IMR-90 (cell line): ENCODE measurements around the gene UQCRC2. TPM values are rescaled to one million over a fixed set of nuclear protein-coding genes. Genes with fewer than 3 reads are reported as not detected.

ENCODE experiments used
- ATAC-seq: fragments of 200-7000 bp; cut with Tn5 transposase; 2 replicates; pipeline ENCODE4 v1.9.1; 2020; ENCODE audit warnings: low read depth, mild to moderate bottlenecking, moderate library complexity
- BruUV-seq: library from RNA; stranded (reverse); fragments of 400-500 nt; replicated peaks from 2 replicates; lab custom pipeline; 2021; lab: Mats Ljungman, UMichigan
- CTCF ChIA-PET: fragments of 300-600 bp; formaldehyde crosslinking; extraction: SDS; loops from one replicate; lab custom pipeline; 2021; ENCODE audit warnings: antibody characterized with exemption; lab: Yijun Ruan, JAX
- POLR2A ChIA-PET: fragments of 300-600 bp; sonication (Branson Sonifier 250); formaldehyde crosslinking; loops from one replicate; lab custom pipeline; 2022; ENCODE audit warnings: antibody characterized with exemption; ENCODE audit not compliant: unreplicated experiment; lab: Charles Lee
- DNase-seq: peaks from one replicate; pipeline ENCODE4 v3.0.0; 2013
- H2AFZ ChIP-seq: replicated peaks from 2 replicates; pipeline ENCODE3; 2013; ENCODE audit warnings: low read length, mild to moderate bottlenecking; ENCODE audit not compliant: poor library complexity
- H2AK5ac ChIP-seq: 2 replicates; pipeline ENCODE4 v1.6.1; 2013; ENCODE audit warnings: low read depth, low read length, inconsistent platforms
- H2AK9ac ChIP-seq: replicated peaks from 2 replicates; pipeline ENCODE3; 2013; ENCODE audit warnings: mild to moderate bottlenecking, low read depth, low read length, moderate library complexity; ENCODE audit not compliant: poor library complexity
- H2BK120ac ChIP-seq: 2 replicates; pipeline ENCODE4 v1.6.1; 2013; ENCODE audit warnings: low read depth, low read length, inconsistent platforms
- H2BK15ac ChIP-seq: 3 replicates; pipeline ENCODE4 v1.6.1; 2013; ENCODE audit warnings: low read depth, low read length, inconsistent platforms
- H2BK20ac ChIP-seq: 2 replicates; pipeline ENCODE4 v1.6.1; 2013; ENCODE audit warnings: low read depth, mild to moderate bottlenecking, inconsistent platforms, low read length, moderate library complexity
- H2BK5ac ChIP-seq: 2 replicates; pipeline ENCODE4 v1.6.1; 2013; ENCODE audit warnings: mild to moderate bottlenecking, low read depth, low read length, inconsistent platforms; ENCODE audit not compliant: poor library complexity, severe bottlenecking
- H3K14ac ChIP-seq: replicated peaks from 2 replicates; pipeline ENCODE4 v1.6.1; 2013; ENCODE audit warnings: low read depth, low read length, inconsistent platforms
- H3K18ac ChIP-seq: 2 replicates; pipeline ENCODE4 v1.6.1; 2013; ENCODE audit warnings: low read depth, low read length, control low read depth
- H3K23ac ChIP-seq: 2 replicates; pipeline ENCODE4 v1.6.1; 2013; ENCODE audit warnings: low read depth, low read length, inconsistent platforms
- H3K27ac ChIP-seq: 2 replicates; pipeline ENCODE4 v1.5.1; 2013; ENCODE audit warnings: mild to moderate bottlenecking, control low read depth, low read length; ENCODE audit not compliant: insufficient read depth
- H3K27me3 ChIP-seq: 2 replicates; pipeline ENCODE4 v1.6.1; 2013; ENCODE audit warnings: low read length; ENCODE audit not compliant: control insufficient read depth, insufficient read depth
- H3K36me3 ChIP-seq: 2 replicates; pipeline ENCODE4 v1.6.1; 2013; ENCODE audit warnings: low read length, mixed read lengths; ENCODE audit not compliant: control insufficient read depth, insufficient read depth
- H3K4ac ChIP-seq: 2 replicates; pipeline ENCODE4 v1.6.1; 2013; ENCODE audit warnings: low read depth, low read length, inconsistent platforms
- H3K4me1 ChIP-seq: 2 replicates; pipeline ENCODE4 v1.6.1; 2013; ENCODE audit warnings: low read length, mixed read lengths; ENCODE audit not compliant: control insufficient read depth, insufficient read depth
- H3K4me2 ChIP-seq: 2 replicates; pipeline ENCODE4 v1.6.1; 2013; ENCODE audit warnings: low read depth, mild to moderate bottlenecking, control low read depth, low read length, moderate library complexity
- H3K4me3 ChIP-seq: 2 replicates; pipeline ENCODE4 v1.5.1; 2013; ENCODE audit warnings: low read depth, mild to moderate bottlenecking, control low read depth, low read length, moderate library complexity; ENCODE audit not compliant: insufficient read depth
- H3K56ac ChIP-seq: 2 replicates; pipeline ENCODE4 v1.6.1; 2013; ENCODE audit warnings: low read length, inconsistent platforms; ENCODE audit not compliant: insufficient read depth; ENCODE audit errors: extremely low read depth
- H3K79me1 ChIP-seq, 2 experiments: 2 replicates each; pipeline ENCODE4 v1.6.1; 2013; ENCODE audit warnings: low read length in 2 of 2, inconsistent platforms in 1 of 2, low read depth in 1 of 2
- H3K9ac ChIP-seq: 2 replicates; pipeline ENCODE4 v1.6.1; 2013; ENCODE audit warnings: low read depth, low read length, control low read depth
- H3K9me1 ChIP-seq: 2 replicates; pipeline ENCODE4 v1.6.1; 2013; ENCODE audit warnings: low read length, inconsistent platforms; ENCODE audit not compliant: insufficient read depth
- H3K9me3 ChIP-seq: 2 replicates; pipeline ENCODE4 v1.6.1; 2013; ENCODE audit warnings: low read length; ENCODE audit not compliant: control insufficient read depth, insufficient read depth
- H4K20me1 ChIP-seq: 2 replicates; pipeline ENCODE4 v1.6.1; 2013; ENCODE audit warnings: low read length, inconsistent platforms; ENCODE audit not compliant: insufficient read depth
- H4K5ac ChIP-seq: 2 replicates; pipeline ENCODE4 v1.6.1; 2013; ENCODE audit warnings: mild to moderate bottlenecking, low read depth, low read length, control low read depth
- H4K8ac ChIP-seq, 2 experiments: 2 replicates each; pipeline ENCODE4 v1.6.1; 2013; ENCODE audit warnings: low read depth in 2 of 2, low read length in 2 of 2, control low read depth in 1 of 2, inconsistent platforms in 1 of 2
- H4K91ac ChIP-seq: 2 replicates; pipeline ENCODE4 v1.6.1; 2013; ENCODE audit warnings: low read depth, low read length, inconsistent platforms; ENCODE audit not compliant: insufficient read depth
- CEBPB ChIP-seq: IDR thresholded peaks from 2 replicates; pipeline ENCODE4 v1.6.1; 2012; ENCODE audit warnings: low read depth, low read length, improper control_type of control experiment
- CHD1 ChIP-seq: IDR thresholded peaks from 2 replicates; pipeline ENCODE4 v1.6.1; 2012; ENCODE audit warnings: low read depth, low read length, improper control_type of control experiment
- NFE2L2 ChIP-seq: fragments of 150-350 bp; IDR thresholded peaks from 2 replicates; pipeline ENCODE4 v1.6.1; 2016; ENCODE audit warnings: low read depth, mild to moderate bottlenecking, low read length
- POLR2A ChIP-seq: IDR thresholded peaks from 2 replicates; pipeline ENCODE4 v1.6.1; 2012; ENCODE audit warnings: mild to moderate bottlenecking, low read depth, low read length
- RCOR1 ChIP-seq: IDR thresholded peaks from 2 replicates; pipeline ENCODE4 v1.6.1; 2012; ENCODE audit warnings: mild to moderate bottlenecking, low read length, improper control_type of control experiment; ENCODE audit not compliant: insufficient replicate concordance
- SMC3 ChIP-seq: fragments of 150-350 bp; IDR thresholded peaks from 2 replicates; pipeline ENCODE4 v1.6.1; 2016; ENCODE audit warnings: low read depth, mild to moderate bottlenecking, antibody characterized with exemption, low read length, moderate library complexity
- USF2 ChIP-seq: fragments of 150-350 bp; IDR thresholded peaks from 2 replicates; pipeline ENCODE4 v1.6.1; 2017; ENCODE audit warnings: mild to moderate bottlenecking, antibody characterized with exemption, low read length, low read depth
- WGBS, 2 experiments: methylation state at CpG; one replicate each; pipeline versions ENCODE4 v1.1.5 to v1.1.7; 2013; ENCODE audit warnings: missing lambda C conversion rate in 2 of 2; ENCODE audit not compliant: insufficient read length in 1 of 2; ENCODE audit errors: extremely low coverage in 2 of 2; 5-methylcytosine and 5-hydroxymethylcytosine counted together
- dilution Hi-C: fragments of 300-500 bp; cut with HindIII; formaldehyde crosslinking; loops from one replicate; pipeline ENCODE4 v1.14.3; 2018; ENCODE audit warnings: low sequenced_read_pairs; ENCODE audit not compliant: unreplicated experiment
- in situ Hi-C: fragments of 300-500 bp; cut with MboI; formaldehyde crosslinking; loops from 3 replicates; pipeline ENCODE4 v1.14.3; 2019; ENCODE audit warnings: low sequenced_read_pairs, inconsistent platforms, mixed read lengths
- intact Hi-C: fragments of 100-400 bp; cut with micrococcal nuclease; formaldehyde crosslinking; loops from 2 replicates; pipeline ENCODE4 v1.10.0; 2022
- polyA plus RNA-seq, 3 experiments: library from polyadenylated mRNA; depleted of rRNA; stranded (reverse); fragments of >200 nt; gene quantifications; 2 replicates each; pipeline ENCODE4 v1.2.3, GENCODE V29; 2012; ENCODE audit warnings: low replicate concordance in 1 of 3
- total RNA-seq: library from RNA; depleted of rRNA; stranded (reverse); fragments of >200 nt; gene quantifications from 2 replicates; pipeline ENCODE4 v1.2.3, GENCODE V29; 2012

UQCRC2 gene
- total and polyA plus RNA-seq, 2 of the 4 experiments (the other 2 are of a cell fraction) = 191 to 284 TPM

- TF ChIP-seq USF2 (no peak), CEBPB (no peak), RCOR1 (no peak), POLR2A (no peak), SMC3 (no peak), CHD1 (no peak)
These were observed 57.7 kb downstream of the UQCRC2 start (continued) for GRCh38 chr16:22010902-22011301.

- Histone ChIP-seq H2BK120ac (no peak overlapping the region), H3K4ac (no peak overlapping the region), H3K4me2 (no peak overlapping the region), H2BK5ac (no peak overlapping the region), H2AK9ac (no peak overlapping the region), H4K8ac (no peak overlapping the region), H2AFZ (no peak overlapping the region), H3K79me1 (peaks cover 9 to 68% of the 10 kb centered on the region in 2 experiments), H4K20me1 (peaks cover 47% of the 10 kb centered on the region), H3K14ac (no peak overlapping the region), H2BK20ac (no peak overlapping the region), H3K9me3 (no peaks in the 10 kb centered on the region), H3K4me1 (peaks cover 6% of the 10 kb centered on the region), H3K36me3 (no peaks in the 10 kb centered on the region; the same call in 1 of the 2 replicates), H3K56ac (no peak overlapping the region), H3K9me1 (peaks cover 16% of the 10 kb centered on the region), H2AK5ac (no peak overlapping the region), H3K23ac (no peak overlapping the region), H3K27ac (no peak overlapping the region), H3K9ac (no peak overlapping the region), H3K27me3 (no peaks in the 10 kb centered on the region), H3K18ac (no peak overlapping the region), H4K91ac (no peak overlapping the region), H3K4me3 (no peak overlapping the region), H4K5ac (no peak overlapping the region), H2BK15ac (no peak overlapping the region)
- no peak for DNase-seq
- no CpG with 5 or more reads among the region's 2 CpGs for WGBS, 2 experiments
- BruUV-seq = no TSS peak
- intact Hi-C loops = no loop called here
- TF ChIP-seq SMC3 (no peak), NFE2L2 (no peak), CHD1 (no peak)
- ChIA-PET CTCF (no interaction called here), POLR2A (no interaction called here)
- ATAC-seq = no peak
- dilution Hi-C loops = no loop called here
- in situ Hi-C loops = no loop called here
These were observed 59.1 kb downstream of the UQCRC2 start for GRCh38 chr16:22012241-22012640.
